KMS-11 (cell line): ENCODE results near the gene TBCD.

Experiments
- H2AFZ ChIP-seq: fragments of 200-600 bp; sonication (generic); 2 replicates; pipeline ENCODE4 v1.6.1; 2016; ENCODE audit warnings: antibody characterized with exemption, mixed run types, low read depth
- H3K27ac ChIP-seq: fragments of 200-600 bp; sonication (generic); 2 replicates; pipeline ENCODE4 v1.6.1; 2016; ENCODE audit warnings: mild to moderate bottlenecking, mixed run types
- H3K27me3 ChIP-seq: fragments of 200-600 bp; sonication (generic); 2 replicates; pipeline ENCODE4 v1.6.1; 2017; ENCODE audit warnings: mild to moderate bottlenecking, low read depth, mixed run types, moderate library complexity; ENCODE audit not compliant: insufficient read depth
- H3K36me3 ChIP-seq: fragments of 200-600 bp; sonication (generic); 2 replicates; pipeline ENCODE4 v1.6.1; 2017; ENCODE audit warnings: mild to moderate bottlenecking, mixed run types; ENCODE audit not compliant: insufficient read depth
- H3K4me1 ChIP-seq: fragments of 200-600 bp; sonication (generic); 2 replicates; pipeline ENCODE4 v1.6.1; 2016; ENCODE audit warnings: mild to moderate bottlenecking, low read depth, mixed run types; ENCODE audit not compliant: poor library complexity, severe bottlenecking
- H3K4me2 ChIP-seq: fragments of 200-600 bp; sonication (generic); 2 replicates; pipeline ENCODE4 v1.7.0; 2016; ENCODE audit warnings: mild to moderate bottlenecking, mixed run types
- H3K4me3 ChIP-seq: fragments of 200-600 bp; sonication (generic); IDR thresholded peaks from 2 replicates; pipeline ENCODE4 v1.6.1; 2017; ENCODE audit warnings: low read depth, low read length, mixed read lengths; ENCODE audit not compliant: insufficient read depth
- H3K79me2 ChIP-seq: fragments of 200-600 bp; sonication (generic); 2 replicates; pipeline ENCODE4 v1.6.1; 2016; ENCODE audit warnings: low read depth, mixed run types; ENCODE audit not compliant: insufficient read depth
- H3K9ac ChIP-seq: fragments of 200-600 bp; sonication (generic); 2 replicates; pipeline ENCODE4 v1.6.1; 2016; ENCODE audit warnings: mild to moderate bottlenecking, mixed run types
- H4K20me1 ChIP-seq: fragments of 200-600 bp; sonication (generic); 2 replicates; pipeline ENCODE4 v1.6.1; 2016; ENCODE audit warnings: mild to moderate bottlenecking, mixed run types; ENCODE audit not compliant: insufficient read depth
- TF ChIP-seq, protein P1 (sequence below): fragments of 200-600 bp; sonication (generic); conservative IDR thresholded peaks from 2 replicates; pipeline ENCODE4 v1.6.1; 2017; ENCODE audit warnings: low read depth, mild to moderate bottlenecking, antibody characterized with exemption, low read length, moderate library complexity, mixed read lengths

The TBCD gene

DNA sequence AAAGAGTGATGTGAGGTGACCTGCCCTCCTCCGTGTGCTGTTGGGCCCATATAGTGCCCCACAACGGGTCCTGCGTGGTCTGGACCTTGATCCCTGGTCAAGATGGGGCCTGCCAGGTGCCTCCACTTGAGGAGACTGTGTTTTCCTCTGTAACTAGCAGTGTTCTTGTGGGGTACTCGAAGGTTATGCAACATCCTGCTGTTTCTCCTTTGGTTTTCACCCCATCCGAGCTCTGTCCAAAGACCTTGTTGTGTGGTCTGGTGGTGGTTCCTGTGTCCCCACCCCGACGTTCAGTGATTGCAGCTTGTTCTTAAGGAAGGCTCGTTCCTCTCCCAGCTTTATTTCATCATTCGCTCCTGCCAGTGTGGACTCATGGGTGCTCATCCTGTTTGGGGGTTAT lies 126.7 kb downstream of the TBCD start:
- H3K36me3 ChIP-seq: no peaks in the 10 kb centered on the region
- peaks cover 6% of the 10 kb centered on the region for H3K4me1 ChIP-seq
- H3K79me2 ChIP-seq: 0 out of 2 replicates have a peak, but pooled peaks cover 4% of the 10 kb centered on the region
- H3K27ac ChIP-seq: no peak overlapping the region
- H3K9ac ChIP-seq: no peak overlapping the region
- no peak overlapping the region for H3K4me2 ChIP-seq
- H3K4me3 ChIP-seq: no peak overlapping the region
- no peaks in the 10 kb centered on the region for H4K20me1 ChIP-seq
- TF ChIP-seq, protein P1, sequence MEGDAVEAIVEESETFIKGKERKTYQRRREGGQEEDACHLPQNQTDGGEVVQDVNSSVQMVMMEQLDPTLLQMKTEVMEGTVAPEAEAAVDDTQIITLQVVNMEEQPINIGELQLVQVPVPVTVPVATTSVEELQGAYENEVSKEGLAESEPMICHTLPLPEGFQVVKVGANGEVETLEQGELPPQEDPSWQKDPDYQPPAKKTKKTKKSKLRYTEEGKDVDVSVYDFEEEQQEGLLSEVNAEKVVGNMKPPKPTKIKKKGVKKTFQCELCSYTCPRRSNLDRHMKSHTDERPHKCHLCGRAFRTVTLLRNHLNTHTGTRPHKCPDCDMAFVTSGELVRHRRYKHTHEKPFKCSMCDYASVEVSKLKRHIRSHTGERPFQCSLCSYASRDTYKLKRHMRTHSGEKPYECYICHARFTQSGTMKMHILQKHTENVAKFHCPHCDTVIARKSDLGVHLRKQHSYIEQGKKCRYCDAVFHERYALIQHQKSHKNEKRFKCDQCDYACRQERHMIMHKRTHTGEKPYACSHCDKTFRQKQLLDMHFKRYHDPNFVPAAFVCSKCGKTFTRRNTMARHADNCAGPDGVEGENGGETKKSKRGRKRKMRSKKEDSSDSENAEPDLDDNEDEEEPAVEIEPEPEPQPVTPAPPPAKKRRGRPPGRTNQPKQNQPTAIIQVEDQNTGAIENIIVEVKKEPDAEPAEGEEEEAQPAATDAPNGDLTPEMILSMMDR: no peak
- no peak overlapping the region for H2AFZ ChIP-seq
- no peaks in the 10 kb centered on the region for H3K27me3 ChIP-seq

DNA sequence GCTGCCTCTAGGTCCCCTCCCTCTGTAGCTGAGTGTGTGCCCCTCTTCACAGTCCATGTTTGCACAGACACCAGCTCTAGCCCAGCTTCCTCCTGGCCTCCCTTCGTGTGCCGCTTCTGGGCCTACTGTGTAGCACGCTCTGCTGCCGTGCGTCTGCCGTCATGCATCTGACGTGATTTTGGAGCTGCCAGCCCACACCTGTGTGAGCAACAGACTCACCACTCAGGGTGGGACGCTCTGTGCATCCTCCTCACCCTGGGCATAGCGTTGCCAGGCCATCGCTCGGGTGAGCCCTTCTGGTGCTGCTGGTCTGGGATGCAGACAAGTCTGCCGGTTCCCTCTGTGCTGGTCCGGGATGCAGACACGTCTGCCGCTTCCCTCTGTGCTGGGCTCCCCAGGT lies 127.4 kb downstream of the TBCD start:
- H4K20me1 ChIP-seq: no peaks in the 10 kb centered on the region
- no peaks in the 10 kb centered on the region for H3K36me3 ChIP-seq
- H3K27me3 ChIP-seq: no peaks in the 10 kb centered on the region
- no peak overlapping the region for H3K9ac ChIP-seq
- H2AFZ ChIP-seq: no peak overlapping the region
- H3K27ac ChIP-seq: no peak overlapping the region
- H3K4me1 ChIP-seq: peaks cover 6% of the 10 kb centered on the region
- H3K79me2 ChIP-seq: 0 out of 2 replicates have a peak, but pooled peaks cover 4% of the 10 kb centered on the region
- TF ChIP-seq, protein P1: no peak
- no peak overlapping the region for H3K4me2 ChIP-seq
- H3K4me3 ChIP-seq: no peak overlapping the region

DNA sequence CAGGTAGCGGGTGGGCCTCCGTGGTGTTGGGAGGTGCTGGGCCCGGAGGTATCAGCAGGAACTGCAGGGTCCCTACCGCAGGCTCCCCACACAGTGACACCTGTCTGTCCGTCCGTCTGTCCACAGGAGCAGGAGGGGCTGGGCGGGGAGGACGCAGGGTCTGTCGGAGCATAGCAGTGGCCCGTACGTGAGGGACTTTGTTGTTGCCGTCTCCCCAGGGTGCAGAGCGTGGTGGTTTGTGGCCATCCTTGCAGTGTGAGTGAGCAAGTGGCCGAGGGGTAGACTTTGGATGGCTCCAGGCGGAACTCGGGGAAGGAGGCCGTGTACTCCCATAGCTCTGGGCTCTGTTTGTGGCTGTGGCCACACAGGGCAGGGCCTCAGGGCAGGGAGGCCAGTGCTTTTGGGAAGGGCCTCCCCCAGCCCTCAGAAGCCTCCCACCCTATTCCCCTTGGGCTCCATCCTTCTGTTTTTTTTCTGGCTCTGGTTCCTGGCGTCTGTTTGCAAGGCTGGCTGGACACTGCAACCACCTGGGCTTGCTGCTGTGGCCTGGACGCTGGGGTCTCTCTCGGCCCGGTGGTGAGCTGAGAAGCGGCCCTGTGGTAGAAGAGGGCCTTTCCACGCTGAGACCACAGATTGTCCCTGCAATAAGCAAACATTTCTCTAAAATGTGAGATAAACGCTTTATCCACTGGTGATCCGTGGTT lies 128.9 kb downstream of the TBCD start:
- Histone ChIP-seq H3K4me1 (peaks cover 6% of the 10 kb centered on the region), H3K9ac (no peak overlapping the region), H3K79me2 (0 out of 2 replicates have a peak, but pooled peaks cover 4% of the 10 kb centered on the region), H3K36me3 (no peaks in the 10 kb centered on the region), H3K27me3 (no peaks in the 10 kb centered on the region), H2AFZ (no peak overlapping the region), H3K4me3 (no peak overlapping the region), H3K4me2 (no peak overlapping the region), H3K27ac (no peak overlapping the region), H4K20me1 (no peaks in the 10 kb centered on the region)
- TF ChIP-seq, protein P1: no peak

DNA sequence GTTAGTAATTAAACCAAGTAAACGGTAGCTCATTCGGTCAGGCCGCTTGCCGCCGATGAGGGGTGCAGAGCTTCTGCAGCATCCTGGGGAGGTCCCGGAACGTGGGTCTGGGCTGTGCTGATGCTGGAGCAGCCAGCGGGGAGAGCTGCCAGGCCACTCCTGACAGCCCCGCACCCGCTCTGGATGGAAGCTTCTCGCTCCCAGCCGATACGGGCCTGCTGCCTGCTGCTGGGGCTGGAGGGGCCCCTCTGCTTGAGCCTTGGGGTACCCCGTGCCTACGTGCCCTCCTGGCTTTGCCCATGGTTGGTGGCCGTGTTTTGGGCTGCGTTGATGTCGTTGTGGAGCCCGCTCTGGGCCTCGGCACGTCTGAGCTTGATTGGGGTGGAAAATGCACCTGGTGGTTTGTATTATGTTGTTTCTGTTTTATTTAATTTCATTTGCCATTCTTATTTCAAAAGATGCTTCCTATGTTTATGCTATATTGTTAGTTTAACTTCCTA lies 129.5 kb downstream of the TBCD start:
- H3K4me1 ChIP-seq: peaks cover 6% of the 10 kb centered on the region
- 0 out of 2 replicates have a peak, but pooled peaks cover 4% of the 10 kb centered on the region for H3K79me2 ChIP-seq
- H2AFZ ChIP-seq: no peak overlapping the region
- no peaks in the 10 kb centered on the region for H4K20me1 ChIP-seq
- H3K27ac ChIP-seq: no peak overlapping the region
- H3K36me3 ChIP-seq: no peaks in the 10 kb centered on the region
- H3K27me3 ChIP-seq: no peaks in the 10 kb centered on the region
- TF ChIP-seq, protein P1: no peak
- H3K4me2 ChIP-seq: no peak overlapping the region
- H3K4me3 ChIP-seq: no peak overlapping the region
- H3K9ac ChIP-seq: no peak overlapping the region
